ENCODE results near the gene CTAG2. TPM values are rescaled to one million over a fixed set of nuclear protein-coding genes. Genes with fewer than 3 reads are reported as not detected.

The CTAG2 gene
- polyA plus RNA-seq, 1 donor (not counting 4 experiments of a cell fraction or from before 2014, with no cell fraction given): not detected

- dilution Hi-C loops (cut with MboI; ENCODE audit: extremely low pct_ligation_motif_present, low sequenced_read_pairs): no loop called here
- no peak for DNase-seq (ENCODE audit: low read depth, low spot score)
- no peak for FAIRE-seq
- H3K9me1 ChIP-seq (ENCODE audit: control insufficient read depth, extremely low read depth, insufficient read depth, low read length): no peaks in the 10 kb centered on the region
- no peak overlapping the region for H3K4me2 ChIP-seq (ENCODE audit: control insufficient read depth, extremely low read depth, insufficient read depth, low read depth, low read length)
- H3K9ac ChIP-seq (ENCODE audit: control insufficient read depth, extremely low read depth, insufficient read depth, low read length): no peak overlapping the region
- no peak overlapping the region for H2AFZ ChIP-seq (ENCODE audit: control insufficient read depth, low read length)
- H4K20me1 ChIP-seq (ENCODE audit: control insufficient read depth, extremely low read depth, insufficient read depth, low read length): no peaks in the 10 kb centered on the region
- no peak overlapping the region for H3K27ac ChIP-seq (ENCODE audit: control insufficient read depth, insufficient read depth, low read length)
- H3K4me3 ChIP-seq (ENCODE audit: control insufficient read depth in 2 of 3, extremely low read depth in 1 of 3, insufficient read depth in 2 of 3, low read depth in 1 of 3, low read length in 3 of 3): no peak overlapping the region
- no peak for TF ChIP-seq CTCF (optimal IDR thresholded peaks at IDR 0.05 in 1 of 3, IDR thresholded peaks at IDR 0.05 in 1 of 3, conservative IDR thresholded peaks at IDR 0.05 in 1 of 3; ENCODE audit: extremely low read depth in 1 of 3, insufficient read depth in 2 of 3, low read length in 3 of 3)
- TF ChIP-seq EZH2 (IDR thresholded peaks at IDR 0.05; ENCODE audit: low read length): no peak
- no peaks in the 10 kb centered on the region for H3K9me3 ChIP-seq (ENCODE audit: control insufficient read depth, low read depth, low read length)
- no peaks in the 10 kb centered on the region for H3K4me1 ChIP-seq (ENCODE audit: control insufficient read depth, extremely low read depth, insufficient read depth, low read length)
- no peaks in the 10 kb centered on the region for H3K27me3 ChIP-seq (ENCODE audit: control insufficient read depth, extremely low read depth, insufficient read depth, low read length)
- no peaks in the 10 kb centered on the region for H3K36me3 ChIP-seq (ENCODE audit: control insufficient read depth in 2 of 2, extremely low read depth in 1 of 2, insufficient read depth in 2 of 2, low read length in 2 of 2)
- no peaks in the 10 kb centered on the region for H3K79me2 ChIP-seq (ENCODE audit: control insufficient read depth, insufficient read depth, low read length)
Measured at GRCh38 chrX:154653048-154653401, 354 bp downstream of the CTAG2 start.

DNA sequence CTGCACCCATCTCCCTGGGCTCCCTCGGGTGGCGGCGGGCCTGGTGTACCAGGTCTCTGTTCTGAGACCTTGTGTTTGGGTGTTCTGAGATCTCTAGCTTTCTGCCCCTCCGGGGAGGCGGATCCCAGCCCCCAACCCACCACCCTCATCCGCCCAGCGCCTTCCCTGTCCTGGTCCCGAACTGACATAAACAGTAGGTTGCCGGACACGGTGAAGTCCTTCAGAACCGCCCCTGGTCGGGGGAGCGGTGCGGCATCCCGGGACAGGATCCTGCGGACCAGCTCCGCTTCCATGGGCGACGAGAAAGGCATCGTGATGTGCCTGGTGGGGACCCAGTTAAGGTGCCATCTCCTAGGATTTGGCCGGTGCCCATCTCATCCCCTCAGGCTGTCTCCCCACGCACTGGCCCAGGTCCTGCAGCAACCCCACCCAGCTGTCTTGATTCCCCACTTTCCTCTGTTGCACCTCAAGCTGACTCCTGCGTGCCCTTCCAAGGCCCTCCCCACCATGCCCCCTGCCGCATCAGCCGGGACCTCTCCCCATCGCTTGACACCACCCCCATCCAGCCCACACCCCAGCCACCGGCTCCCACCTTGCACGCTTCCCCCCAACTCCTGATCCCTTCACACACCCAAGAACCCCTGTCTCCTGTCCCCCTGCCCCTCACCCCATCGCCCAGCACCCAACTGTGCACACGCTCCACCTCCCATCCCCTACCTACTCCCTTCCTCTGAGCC lies 900 bp downstream of the CTAG2 start:
- H3K4me3 ChIP-seq (ENCODE audit: control insufficient read depth in 2 of 3, extremely low read depth in 1 of 3, insufficient read depth in 2 of 3, low read depth in 1 of 3, low read length in 3 of 3): no peak overlapping the region
- no peak overlapping the region for H3K4me2 ChIP-seq (ENCODE audit: control insufficient read depth, extremely low read depth, insufficient read depth, low read depth, low read length)
- no peaks in the 10 kb centered on the region for H3K79me2 ChIP-seq (ENCODE audit: control insufficient read depth, insufficient read depth, low read length)
- H3K9me1 ChIP-seq (ENCODE audit: control insufficient read depth, extremely low read depth, insufficient read depth, low read length): no peaks in the 10 kb centered on the region
- no peaks in the 10 kb centered on the region for H3K27me3 ChIP-seq (ENCODE audit: control insufficient read depth, extremely low read depth, insufficient read depth, low read length)
- no peaks in the 10 kb centered on the region for H3K9me3 ChIP-seq (ENCODE audit: control insufficient read depth, low read depth, low read length)
- no peaks in the 10 kb centered on the region for H3K4me1 ChIP-seq (ENCODE audit: control insufficient read depth, extremely low read depth, insufficient read depth, low read length)
- dilution Hi-C loops (cut with MboI; ENCODE audit: extremely low pct_ligation_motif_present, low sequenced_read_pairs): no loop called here
- TF ChIP-seq CTCF (optimal IDR thresholded peaks at IDR 0.05 in 1 of 3, IDR thresholded peaks at IDR 0.05 in 1 of 3, conservative IDR thresholded peaks at IDR 0.05 in 1 of 3; ENCODE audit: extremely low read depth in 1 of 3, insufficient read depth in 2 of 3, low read length in 3 of 3) (no peak), EZH2 (IDR thresholded peaks at IDR 0.05; ENCODE audit: low read length) (no peak)
- DNase-seq (ENCODE audit: low read depth, low spot score) (no peak), FAIRE-seq (no peak)
- H3K36me3 ChIP-seq (ENCODE audit: control insufficient read depth in 2 of 2, extremely low read depth in 1 of 2, insufficient read depth in 2 of 2, low read length in 2 of 2): no peaks in the 10 kb centered on the region
- H4K20me1 ChIP-seq (ENCODE audit: control insufficient read depth, extremely low read depth, insufficient read depth, low read length): no peaks in the 10 kb centered on the region
- no peak overlapping the region for H2AFZ ChIP-seq (ENCODE audit: control insufficient read depth, low read length)
- no peak overlapping the region for H3K27ac ChIP-seq (ENCODE audit: control insufficient read depth, insufficient read depth, low read length)
- H3K9ac ChIP-seq (ENCODE audit: control insufficient read depth, extremely low read depth, insufficient read depth, low read length): no peak overlapping the region

Data from keratinocyte (primary cell).